NCI-H2029 (cell line): Measurements from ENCODE around the gene UGP2.
"Not testable (repeated sequence)": the region's sequence is repeated elsewhere in the genome, so short reads cannot be mapped to it uniquely, and the experiment has no call there.

ENCODE experiments used
- DNase-seq: peaks from one replicate; lab custom pipeline; 2025; lab: John Stamatoyannopoulos, UW

UGP2 gene

GRCh38 chr2:63893163-63893562, 51.5 kb downstream of the UGP2 start:
- DNase-seq: no peak

- no peak for DNase-seq
Measured at GRCh38 chr2:63894167-63894566, 52.5 kb downstream of the UGP2 start.

GRCh38 chr2:63898839-63899238, 57.1 kb downstream of the UGP2 start:
- DNase-seq: no peak

GRCh38 chr2:63899639-63900038, 57.9 kb downstream of the UGP2 start:
- no peak for DNase-seq

GRCh38 chr2:63902149-63902548, 60.5 kb downstream of the UGP2 start:
- no peak for DNase-seq

- no peak for DNase-seq
Measured at GRCh38 chr2:63903003-63903402, 61.3 kb downstream of the UGP2 start.

- no peak for DNase-seq
Measured at GRCh38 chr2:63914311-63914710, 72.6 kb downstream of the UGP2 start.

GRCh38 chr2:63926815-63927214, 85.1 kb downstream of the UGP2 start:
- DNase-seq: no peak

- DNase-seq: not testable (repeated sequence)
Measured at GRCh38 chr2:63932104-63932503, 90.4 kb downstream of the UGP2 start.
